Measurements from ENCODE around the gene ARL8B. TPM values are rescaled to one million over a fixed set of nuclear protein-coding genes. Genes with fewer than 3 reads are reported as not detected.

Gene ARL8B
- total and polyA plus RNA-seq, 9 of the 15 experiments (the other 6 are each of a cell fraction or from before 2014, with no cell fraction given), result 28.5 to 99.4 (median 77.2) TPM

- intact Hi-C loops (cut with micrococcal nuclease), result loop anchor here (2.0 to 5.0 kb wide), 2 partner anchors 41 to 64 kb away; partner anchors contain the start of gene EDEM1
- in situ Hi-C loops (cut with MboI), result no loop called here
- Histone ChIP-seq H3K27me3 (ENCODE audit: control insufficient read depth in 2 of 2, insufficient read depth in 2 of 2, low read length in 2 of 2) (no peaks in the 10 kb centered on the region), H3K4me2 (ENCODE audit: insufficient read depth, low read length) (peak overlapping the region; percentile 93), H4K20me1 (replicated peaks; ENCODE audit: control insufficient read depth, insufficient read depth, low read length) (peaks cover 16% of the 10 kb centered on the region), H3K9me1 (ENCODE audit: control insufficient read depth, insufficient read depth, low read length) (no peaks in the 10 kb centered on the region), H3K9me3 (replicated peaks; ENCODE audit: control insufficient read depth, insufficient read depth, low read depth, low read length) (no peaks in the 10 kb centered on the region), H3K36me3 (ENCODE audit: control insufficient read depth, insufficient read depth, low read length) (peaks cover 10% of the 10 kb centered on the region; the same call in 2 of the 3 replicates), H3K27ac (ENCODE audit: extremely low read depth, low read depth, low read length) (peak overlapping the region; percentile 92), H3K4me3 (peak overlapping the region; percentile 99), H3K4me1 (replicated peaks in 1 of 2; ENCODE audit: control insufficient read depth in 2 of 2, insufficient read depth in 2 of 2, low read length in 2 of 2) (peaks cover 19 to 21% of the 10 kb centered on the region in 2 experiments), H3K79me2 (ENCODE audit: control insufficient read depth, insufficient read depth, low read length) (peaks cover 62% of the 10 kb centered on the region), H3K9ac (ENCODE audit: insufficient read depth in 1 of 2, low read depth in 2 of 2, low read length in 2 of 2) (peak overlapping the region; percentile 96), H2AFZ (ENCODE audit: low read depth, low read length) (peak overlapping the region; percentile 19)
- ChIA-PET POLR2A (interaction anchor here (0.6 to 4.4 kb wide), 14 partner anchors 10 to 629 kb away, joined by 3 to 32 read pairs (median 4); partner anchors contain the start of genes BHLHE40, EDEM1 and ITPR1), CTCF (ENCODE audit: low intra/inter-chr PET ratio) (interaction anchor here (1.0 to 1.6 kb wide), 3 partner anchors 13 to 143 kb away, joined by 3 to 6 read pairs (median 5); partner anchors contain the start of gene BHLHE40)
- DNase-seq (ENCODE audit: extremely low read depth in 1 of 4, low spot score in 3 of 4) (peak in 2 of 4 experiments; percentile 64 to 73), FAIRE-seq (peak; percentile 32), ATAC-seq (peak; percentile 68)
- TSS peak; percentile 42 for BruUV-seq (replicated peaks)
- WGBS (ENCODE audit: insufficient coverage, low coverage, missing lambda C conversion rate), result under 1% methylated on average over 31 of the region's 31 CpGs
- TF ChIP-seq PHF21A (IDR thresholded peaks at IDR 0.05; ENCODE audit: borderline replicate concordance, low read depth) (no peak), HCFC1 (IDR thresholded peaks at IDR 0.05; ENCODE audit: low read depth, low read length) (no peak), ZNF695 (CRISPR knock-in tag; IDR thresholded peaks at IDR 0.05) (no peak), MTA2 (IDR thresholded peaks at IDR 0.05; ENCODE audit: low read depth) (no peak), STAT6 (CRISPR knock-in tag; IDR thresholded peaks at IDR 0.05) (0 out of 2 replicates have a peak, but pooled peaks have one; percentile 21), LEF1 (IDR thresholded peaks at IDR 0.05) (no peak), RBM15 (IDR thresholded peaks at IDR 0.05; ENCODE audit: insufficient read depth, low read length) (no peak), GABPB1 (CRISPR knock-in tag; IDR thresholded peaks at IDR 0.05) (no peak), NR0B1 (IDR thresholded peaks at IDR 0.05; ENCODE audit: partially characterized antibody) (no peak), GTF2E2 (tag; IDR thresholded peaks at IDR 0.05) (no peak; the same call in 1 of the 2 replicates), EWSR1 (IDR thresholded peaks at IDR 0.05; ENCODE audit: borderline replicate concordance, low read depth, partially characterized antibody) (no peak), KLF10 (CRISPR knock-in tag; IDR thresholded peaks at IDR 0.05) (no peak), POLR3G (IDR thresholded peaks at IDR 0.05; ENCODE audit: extremely low read depth, insufficient read length, insufficient replicate concordance) (no peak), MXI1 (IDR thresholded peaks at IDR 0.05; ENCODE audit: low read depth, low read length) (no peak; the same call in 1 of the 2 replicates), MLLT1 (IDR thresholded peaks at IDR 0.05) (peak; percentile 48 to 56; a peak in 3 of 4 replicates), COPS2 (conservative IDR thresholded peaks at IDR 0.05) (no peak)
Measured at GRCh38 chr3:5122741-5123706, 932 bp downstream of the ARL8B start.

Data from K562 (cell line).